WTC11 (cell line): Measurements from ENCODE around the gene ABCA3. TPM values are rescaled to one million over a fixed set of nuclear protein-coding genes. Genes with fewer than 3 reads are reported as not detected.

Experiments
- ATAC-seq: fragments of 200-7000 bp; cut with Tn5 transposase; 2 replicates; pipeline ENCODE4 v1.10.0; 2021; ENCODE audit warnings: mild to moderate bottlenecking, moderate library complexity
- CTCF ChIA-PET: fragments of 300-600 bp; sonication (Branson Sonifier 250); formaldehyde crosslinking; loops from one replicate; lab custom pipeline; 2021; ENCODE audit warnings: antibody characterized with exemption; lab: Charles Lee
- POLR2A ChIA-PET: fragments of 350-600 bp; sonication (Branson Sonifier 250); formaldehyde crosslinking; loops from one replicate; lab custom pipeline; 2021; ENCODE audit warnings: antibody characterized with exemption; lab: Charles Lee
- DNase-seq: peaks from one replicate; pipeline ENCODE4 v3.0.0; 2021; ENCODE audit warnings: low spot score
- H3K27ac Mint-ChIP-seq: 2 replicates; pipeline ENCODE4 v1.8.0; 2021; ENCODE audit warnings: mixed read lengths
- H3K27me3 Mint-ChIP-seq: 2 replicates; pipeline ENCODE4 v1.8.0; 2021; ENCODE audit warnings: low read depth, mild to moderate bottlenecking, moderate library complexity, mixed read lengths
- H3K36me3 Mint-ChIP-seq: 2 replicates; pipeline ENCODE4 v1.8.0; 2021; ENCODE audit warnings: mixed read lengths
- H3K4me1 Mint-ChIP-seq: 2 replicates; pipeline ENCODE4 v1.8.0; 2022; ENCODE audit warnings: mixed read lengths
- H3K4me3 Mint-ChIP-seq: 2 replicates; pipeline ENCODE4 v1.8.0; 2021; ENCODE audit warnings: mild to moderate bottlenecking, moderate library complexity, mixed read lengths
- H3K9me3 Mint-ChIP-seq: 2 replicates; pipeline ENCODE4 v1.8.0; 2021; ENCODE audit warnings: mixed read lengths
- AFF4 ChIP-seq: sonication (generic); formaldehyde crosslinking; IDR thresholded peaks from 2 replicates; pipeline ENCODE4 v1.8.1; 2023; ENCODE audit warnings: mild to moderate bottlenecking, missing genetic modification reagents, borderline replicate concordance
- AR ChIP-seq: fragments of 250-450 bp; sonication (Bioruptor Pico); IDR thresholded peaks from 2 replicates; pipeline ENCODE4 v1.9.0; 2021; ENCODE audit warnings: mild to moderate bottlenecking
- CREB1 ChIP-seq: sonication (generic); formaldehyde crosslinking; IDR thresholded peaks from 2 replicates; pipeline ENCODE4 v1.8.0; 2023; ENCODE audit warnings: mild to moderate bottlenecking, missing genetic modification reagents
- CREM ChIP-seq: sonication (generic); formaldehyde crosslinking; IDR thresholded peaks from 2 replicates; pipeline ENCODE4 v1.8.1; 2022; ENCODE audit warnings: mild to moderate bottlenecking, missing genetic modification reagents, moderate library complexity
- EMX1 ChIP-seq: fragments of 250-450 bp; sonication (Bioruptor Pico); IDR thresholded peaks from 2 replicates; pipeline ENCODE4 v1.8.0; 2021; ENCODE audit warnings: mild to moderate bottlenecking
- FOXP4 ChIP-seq: sonication (generic); formaldehyde crosslinking; IDR thresholded peaks from 2 replicates; pipeline ENCODE4 v1.8.0; 2022; ENCODE audit warnings: mild to moderate bottlenecking, missing genetic modification reagents
- JUN ChIP-seq: sonication (generic); formaldehyde crosslinking; IDR thresholded peaks from 2 replicates; pipeline ENCODE4 v1.8.0; 2023; ENCODE audit warnings: mild to moderate bottlenecking, missing genetic modification reagents
- MXD4 ChIP-seq: fragments of 250-450 bp; sonication (Bioruptor Pico); IDR thresholded peaks from 2 replicates; pipeline ENCODE4 v1.8.0; 2021; ENCODE audit warnings: mild to moderate bottlenecking, moderate library complexity, borderline replicate concordance
- PRDM15 ChIP-seq: sonication (generic); formaldehyde crosslinking; IDR thresholded peaks from 2 replicates; pipeline ENCODE4 v1.8.0; 2022; ENCODE audit warnings: missing genetic modification reagents
- TEAD1 ChIP-seq: sonication (generic); formaldehyde crosslinking; IDR thresholded peaks from 2 replicates; pipeline ENCODE4 v1.8.0; 2022; ENCODE audit warnings: mild to moderate bottlenecking, missing genetic modification reagents
- ZNF121 ChIP-seq: sonication (generic); formaldehyde crosslinking; IDR thresholded peaks from 2 replicates; pipeline ENCODE4 v1.8.0; 2023; ENCODE audit warnings: missing genetic modification reagents
- ZNF138 ChIP-seq: sonication (generic); formaldehyde crosslinking; conservative IDR thresholded peaks from 2 replicates; pipeline ENCODE4 v1.8.1; 2022; ENCODE audit warnings: mild to moderate bottlenecking, moderate library complexity, missing genetic modification reagents
- ZNF396 ChIP-seq: fragments of 250-450 bp; sonication (Bioruptor Pico); IDR thresholded peaks from 2 replicates; pipeline ENCODE4 v1.8.0; 2021; ENCODE audit warnings: mild to moderate bottlenecking, moderate library complexity, borderline replicate concordance
- total RNA-seq: library from RNA; stranded (reverse); gene quantifications from 3 replicates; pipeline ENCODE4 v1.2.3, GENCODE V29; 2021
- TF ChIP-seq, protein P1 (sequence below): sonication (generic); formaldehyde crosslinking; IDR thresholded peaks from 2 replicates; pipeline ENCODE4 v1.8.1; 2023; ENCODE audit warnings: mild to moderate bottlenecking, moderate library complexity, missing genetic modification reagents
- TF ChIP-seq, protein P2 (sequence below): fragments of 250-450 bp; sonication (Bioruptor Pico); IDR thresholded peaks from 2 replicates; pipeline ENCODE4 v1.9.0; 2021; ENCODE audit warnings: moderate library complexity, mild to moderate bottlenecking, inconsistent platforms, borderline replicate concordance
- TF ChIP-seq, protein P3 (sequence below): sonication (generic); formaldehyde crosslinking; IDR thresholded peaks from 2 replicates; pipeline ENCODE4 v1.8.0; 2023; ENCODE audit warnings: missing genetic modification reagents, mild to moderate bottlenecking, borderline replicate concordance

The ABCA3 gene
- total RNA-seq, 1 experiment from 2014 or later = 12.1 TPM

GRCh38 chr16:2383501-2383900 lies 43.0 kb upstream of the ABCA3 start (continued):
- TF ChIP-seq AFF4 (no peak), CREM (CRISPR knock-in tag) (no peak), ZNF121 (CRISPR knock-in tag) (no peak), PRDM15 (CRISPR knock-in tag) (no peak)
- TF ChIP-seq, all 79 proteins: peak for 0

- ChIA-PET POLR2A (no interaction called here), CTCF (interaction anchor here (1.2 kb wide), 1 partner anchor 15 kb away, joined by 3 read pairs; no protein-coding TSS in a partner anchor)
- no peak overlapping the region for H3K4me3 Mint-ChIP-seq
- ATAC-seq = no peak
- peaks cover 12% of the 10 kb centered on the region for H3K27me3 Mint-ChIP-seq
- no peak overlapping the region for H3K27ac Mint-ChIP-seq
- no peaks in the 10 kb centered on the region for H3K4me1 Mint-ChIP-seq
- no peaks in the 10 kb centered on the region for H3K36me3 Mint-ChIP-seq
- H3K9me3 Mint-ChIP-seq = no peaks in the 10 kb centered on the region
- no peak for DNase-seq
- no peak for TF ChIP-seq CREB1 (CRISPR knock-in tag)
- no peak for TF ChIP-seq ZNF138 (CRISPR knock-in tag)
- TF ChIP-seq, protein P1, sequence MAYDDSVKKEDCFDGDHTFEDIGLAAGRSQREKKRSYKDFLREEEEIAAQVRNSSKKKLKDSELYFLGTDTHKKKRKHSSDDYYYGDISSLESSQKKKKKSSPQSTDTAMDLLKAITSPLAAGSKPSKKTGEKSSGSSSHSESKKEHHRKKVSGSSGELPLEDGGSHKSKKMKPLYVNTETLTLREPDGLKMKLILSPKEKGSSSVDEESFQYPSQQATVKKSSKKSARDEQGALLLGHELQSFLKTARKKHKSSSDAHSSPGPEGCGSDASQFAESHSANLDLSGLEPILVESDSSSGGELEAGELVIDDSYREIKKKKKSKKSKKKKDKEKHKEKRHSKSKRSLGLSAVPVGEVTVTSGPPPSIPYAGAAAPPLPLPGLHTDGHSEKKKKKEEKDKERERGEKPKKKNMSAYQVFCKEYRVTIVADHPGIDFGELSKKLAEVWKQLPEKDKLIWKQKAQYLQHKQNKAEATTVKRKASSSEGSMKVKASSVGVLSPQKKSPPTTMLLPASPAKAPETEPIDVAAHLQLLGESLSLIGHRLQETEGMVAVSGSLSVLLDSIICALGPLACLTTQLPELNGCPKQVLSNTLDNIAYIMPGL (CRISPR knock-in tag) = no peak
- TF ChIP-seq ZNF396 (CRISPR knock-in tag) = no peak
- TF ChIP-seq FOXP4 (CRISPR knock-in tag) = no peak
- TF ChIP-seq AR (CRISPR knock-in tag) = no peak
- TF ChIP-seq EMX1 (CRISPR knock-in tag) = no peak
- TF ChIP-seq, protein P2, sequence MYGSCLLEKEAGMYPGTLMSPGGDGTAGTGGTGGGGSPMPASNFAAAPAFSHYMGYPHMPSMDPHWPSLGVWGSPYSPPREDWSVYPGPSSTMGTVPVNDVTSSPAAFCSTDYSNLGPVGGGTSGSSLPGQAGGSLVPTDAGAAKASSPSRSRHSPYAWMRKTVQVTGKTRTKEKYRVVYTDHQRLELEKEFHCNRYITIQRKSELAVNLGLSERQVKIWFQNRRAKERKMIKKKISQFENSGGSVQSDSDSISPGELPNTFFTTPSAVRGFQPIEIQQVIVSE (CRISPR knock-in tag) = no peak
- TF ChIP-seq, protein P3, sequence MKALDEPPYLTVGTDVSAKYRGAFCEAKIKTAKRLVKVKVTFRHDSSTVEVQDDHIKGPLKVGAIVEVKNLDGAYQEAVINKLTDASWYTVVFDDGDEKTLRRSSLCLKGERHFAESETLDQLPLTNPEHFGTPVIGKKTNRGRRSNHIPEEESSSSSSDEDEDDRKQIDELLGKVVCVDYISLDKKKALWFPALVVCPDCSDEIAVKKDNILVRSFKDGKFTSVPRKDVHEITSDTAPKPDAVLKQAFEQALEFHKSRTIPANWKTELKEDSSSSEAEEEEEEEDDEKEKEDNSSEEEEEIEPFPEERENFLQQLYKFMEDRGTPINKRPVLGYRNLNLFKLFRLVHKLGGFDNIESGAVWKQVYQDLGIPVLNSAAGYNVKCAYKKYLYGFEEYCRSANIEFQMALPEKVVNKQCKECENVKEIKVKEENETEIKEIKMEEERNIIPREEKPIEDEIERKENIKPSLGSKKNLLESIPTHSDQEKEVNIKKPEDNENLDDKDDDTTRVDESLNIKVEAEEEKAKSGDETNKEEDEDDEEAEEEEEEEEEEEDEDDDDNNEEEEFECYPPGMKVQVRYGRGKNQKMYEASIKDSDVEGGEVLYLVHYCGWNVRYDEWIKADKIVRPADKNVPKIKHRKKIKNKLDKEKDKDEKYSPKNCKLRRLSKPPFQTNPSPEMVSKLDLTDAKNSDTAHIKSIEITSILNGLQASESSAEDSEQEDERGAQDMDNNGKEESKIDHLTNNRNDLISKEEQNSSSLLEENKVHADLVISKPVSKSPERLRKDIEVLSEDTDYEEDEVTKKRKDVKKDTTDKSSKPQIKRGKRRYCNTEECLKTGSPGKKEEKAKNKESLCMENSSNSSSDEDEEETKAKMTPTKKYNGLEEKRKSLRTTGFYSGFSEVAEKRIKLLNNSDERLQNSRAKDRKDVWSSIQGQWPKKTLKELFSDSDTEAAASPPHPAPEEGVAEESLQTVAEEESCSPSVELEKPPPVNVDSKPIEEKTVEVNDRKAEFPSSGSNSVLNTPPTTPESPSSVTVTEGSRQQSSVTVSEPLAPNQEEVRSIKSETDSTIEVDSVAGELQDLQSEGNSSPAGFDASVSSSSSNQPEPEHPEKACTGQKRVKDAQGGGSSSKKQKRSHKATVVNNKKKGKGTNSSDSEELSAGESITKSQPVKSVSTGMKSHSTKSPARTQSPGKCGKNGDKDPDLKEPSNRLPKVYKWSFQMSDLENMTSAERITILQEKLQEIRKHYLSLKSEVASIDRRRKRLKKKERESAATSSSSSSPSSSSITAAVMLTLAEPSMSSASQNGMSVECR = no peak
- no peak for TF ChIP-seq JUN (CRISPR knock-in tag)
- no peak for TF ChIP-seq MXD4
- TF ChIP-seq TEAD1 (CRISPR knock-in tag) = no peak
Measured at GRCh38 chr16:2374644-2375043, 34.1 kb upstream of the ABCA3 start.
